Common myeloid progenitor, CD34-positive (primary cell): ENCODE data around the gene MCL1.

Source experiments
- CTCF ChIA-PET: fragments of 350-600 bp; sonication (Branson Sonifier 250); formaldehyde crosslinking; loops from one replicate; lab custom pipeline; 2021; ENCODE audit warnings: antibody characterized with exemption; lab: Charles Lee
- POLR2A ChIA-PET: fragments of 350-600 bp; sonication (Branson Sonifier 250); formaldehyde crosslinking; loops from one replicate; lab custom pipeline; 2021; ENCODE audit warnings: antibody characterized with exemption; lab: Charles Lee
- DNase-seq, 3 donors: peaks; one replicate each; pipeline versions ENCODE4 v3.0.0 to v3.0.0-alpha.2; 2013
- H3K27ac ChIP-seq, 2 experiments: 1 replicate in 1 of 2; 2 replicates in 1 of 2; pipeline ENCODE4 v1.7.0; 2013; ENCODE audit warnings: inconsistent platforms in 2 of 2, low read length in 2 of 2, mild to moderate bottlenecking in 2 of 2, low read depth in 1 of 2, moderate library complexity in 1 of 2; ENCODE audit not compliant: severe bottlenecking in 2 of 2, insufficient read depth in 1 of 2, poor library complexity in 1 of 2
- H3K27me3 ChIP-seq, 5 experiments: replicated peaks in 2 of 5; 1 replicate in 3 of 5; 2 replicates in 2 of 5; pipeline versions ENCODE4 v1.6.1 to v1.7.0; 2013; ENCODE audit warnings: low read length in 4 of 5, mild to moderate bottlenecking in 2 of 5, moderate library complexity in 2 of 5, inconsistent platforms in 1 of 5; ENCODE audit not compliant: insufficient read depth in 5 of 5, control insufficient read depth in 4 of 5
- H3K36me3 ChIP-seq, 4 experiments: 1 replicate in 2 of 4; 2 replicates in 2 of 4; pipeline versions ENCODE4 v1.6.1 to v1.7.0; 2013; ENCODE audit warnings: low read length in 3 of 4, control low read depth in 1 of 4, mild to moderate bottlenecking in 1 of 4; ENCODE audit not compliant: control insufficient read depth in 4 of 4, insufficient read depth in 4 of 4
- H3K4me1 ChIP-seq, 4 experiments: 1 replicate in 3 of 4; 2 replicates in 1 of 4; pipeline versions ENCODE4 v1.6.1 to v1.7.1; 2013; ENCODE audit warnings: low read length in 3 of 4, mild to moderate bottlenecking in 3 of 4, control low read depth in 1 of 4, inconsistent platforms in 1 of 4, moderate library complexity in 1 of 4; ENCODE audit not compliant: control insufficient read depth in 4 of 4, insufficient read depth in 4 of 4; ENCODE audit errors: control extremely low read depth in 1 of 4
- H3K4me3 ChIP-seq, 7 experiments: 1 replicate in 4 of 7; 2 replicates in 3 of 7; pipeline versions ENCODE4 v1.5.1 to v1.7.0; 2013; ENCODE audit warnings: mild to moderate bottlenecking in 7 of 7, low read length in 6 of 7, moderate library complexity in 6 of 7, inconsistent platforms in 2 of 7, low read depth in 2 of 7, control low read depth in 1 of 7; ENCODE audit not compliant: insufficient read depth in 4 of 7, control insufficient read depth in 1 of 7; ENCODE audit errors: extremely low read depth in 1 of 7
- H3K9me3 ChIP-seq, 5 experiments: 1 replicate in 4 of 5; 2 replicates in 1 of 5; pipeline versions ENCODE4 v1.6.1 to v1.7.1; 2013; ENCODE audit warnings: low read length in 4 of 5, mild to moderate bottlenecking in 2 of 5, inconsistent platforms in 1 of 5, low read depth in 1 of 5, moderate library complexity in 1 of 5; ENCODE audit not compliant: control insufficient read depth in 4 of 5, insufficient read depth in 2 of 5; ENCODE audit errors: control extremely low read depth in 1 of 5
- WGBS: methylation state at CpG from one replicate; pipeline ENCODE4 v1.1.5; 2013; ENCODE audit not compliant: insufficient coverage; 5-methylcytosine and 5-hydroxymethylcytosine counted together

MCL1 gene

GRCh38 chr1:150546294-150546937 is 33.0 kb downstream of the MCL1 start:
- Histone ChIP-seq H3K4me1 (peaks cover 4 to 28% (median 26%) of the 10 kb centered on the region in 4 experiments), H3K27me3 (no peaks in the 10 kb centered on the region), H3K27ac (no peak overlapping the region), H3K4me3 (no peak overlapping the region), H3K36me3 (no peaks in the 10 kb centered on the region), H3K9me3 (no peaks in the 10 kb centered on the region)
- ChIA-PET POLR2A (no interaction called here), CTCF (interaction anchor here (10.5 kb wide), 1 partner anchor 12 kb away, joined by 59 read pairs; no protein-coding TSS in a partner anchor)
- DNase-seq = no peak
- 94% methylated on average over 14 of the region's 16 CpGs for WGBS

GRCh38 chr1:150545486-150546032 is 33.9 kb downstream of the MCL1 start:
- no peak overlapping the region for H3K27ac ChIP-seq
- DNase-seq = peak in 1 of 3 donors; percentile 25
- H3K27me3 ChIP-seq = no peaks in the 10 kb centered on the region
- no peaks in the 10 kb centered on the region for H3K36me3 ChIP-seq
- CTCF ChIA-PET = interaction anchor here (10.5 kb wide), 1 partner anchor 13 kb away, joined by 59 read pairs; no protein-coding TSS in a partner anchor
- WGBS = 100% methylated on average over 1 of the region's 6 CpGs
- H3K4me1 ChIP-seq = peaks cover 0 to 19% (median 18%) of the 10 kb centered on the region in 4 experiments
- no peaks in the 10 kb centered on the region for H3K9me3 ChIP-seq
- no peak overlapping the region for H3K4me3 ChIP-seq
- POLR2A ChIA-PET = no interaction called here

- Histone ChIP-seq H3K4me3 (no peak overlapping the region), H3K27ac (no peak overlapping the region), H3K9me3 (no peaks in the 10 kb centered on the region), H3K4me1 (peaks cover 0 to 7% (median 6%) of the 10 kb centered on the region in 4 experiments), H3K36me3 (no peaks in the 10 kb centered on the region), H3K27me3 (no peaks in the 10 kb centered on the region)
- CTCF ChIA-PET = interaction anchor here (1.0 to 10.5 kb wide), 3 partner anchors 11 to 79 kb away, joined by 3 to 59 read pairs (median 6); no protein-coding TSS in a partner anchor
- POLR2A ChIA-PET = no interaction called here
- no peak for DNase-seq
- no CpG with 5 or more reads among the region's 3 CpGs for WGBS
Measured at GRCh38 chr1:150544204-150544603, 35.2 kb downstream of the MCL1 start.

GRCh38 chr1:150543500-150544143 is 35.8 kb downstream of the MCL1 start:
- POLR2A ChIA-PET = no interaction called here
- no peaks in the 10 kb centered on the region for H3K27me3 ChIP-seq

GRCh38 chr1:150537732-150538684 is 41.4 kb downstream of the MCL1 start:
- peaks cover 0 to 8% (median 0%) of the 10 kb centered on the region in 4 experiments for H3K4me1 ChIP-seq
- H3K27me3 ChIP-seq = no peaks in the 10 kb centered on the region
- H3K9me3 ChIP-seq = no peaks in the 10 kb centered on the region
- H3K27ac ChIP-seq = no peak overlapping the region
- 85% methylated on average over 13 of the region's 17 CpGs for WGBS
- H3K36me3 ChIP-seq = no peaks in the 10 kb centered on the region
- POLR2A ChIA-PET = no interaction called here
- CTCF ChIA-PET = interaction anchor here (0.9 to 2.4 kb wide), 6 partner anchors 9 to 23 kb away, joined by 3 to 14 read pairs (median 4); partner anchors contain the start of gene FALEC
- no peak overlapping the region for H3K4me3 ChIP-seq
- no peak for DNase-seq

More at GRCh38 chr1:150543500-150544143, 35.8 kb downstream of the MCL1 start:
- Histone ChIP-seq H3K4me3 (no peak overlapping the region), H3K9me3 (no peaks in the 10 kb centered on the region), H3K4me1 (peaks cover 0 to 5% (median 4%) of the 10 kb centered on the region in 4 experiments), H3K27ac (no peak overlapping the region), H3K36me3 (no peaks in the 10 kb centered on the region)
- WGBS = 100% methylated on average over 12 of the region's 13 CpGs
- CTCF ChIA-PET = interaction anchor here (1.0 to 10.5 kb wide), 3 partner anchors 10 to 78 kb away, joined by 3 to 59 read pairs (median 6); no protein-coding TSS in a partner anchor
- no peak for DNase-seq

- Histone ChIP-seq H3K27ac (no peak overlapping the region), H3K4me3 (no peak overlapping the region), H3K9me3 (no peaks in the 10 kb centered on the region), H3K4me1 (peaks cover 0 to 8% (median 0%) of the 10 kb centered on the region in 4 experiments), H3K36me3 (no peaks in the 10 kb centered on the region), H3K27me3 (no peaks in the 10 kb centered on the region)
- ChIA-PET CTCF (interaction anchor here (0.9 to 2.4 kb wide), 9 partner anchors 8 to 24 kb away, joined by 3 to 14 read pairs (median 4); partner anchors contain the start of genes ADAMTSL4 and FALEC), POLR2A (no interaction called here)
- WGBS = 99% methylated on average over 7 of the region's 12 CpGs
- DNase-seq = no peak
Measured at GRCh38 chr1:150536836-150537731, 42.3 kb downstream of the MCL1 start.
